OCI-LY3 (cell line): Measurements from ENCODE around the gene FPGS.

Experiments
- EZH2phosphoT487 ChIP-seq: fragments of 200-600 bp; shearing (Covaris generic); IDR thresholded peaks from 2 replicates; pipeline ENCODE4 v1.6.1; 2018; ENCODE audit warnings: antibody characterized with exemption, mixed run types, low read depth
- TF ChIP-seq, protein P1 (sequence below): fragments of 200-600, 300-600 bp; sonication (generic); IDR thresholded peaks from 2 replicates; pipeline ENCODE4 v1.5.1; 2014; ENCODE audit warnings: antibody characterized with exemption, low read length, low read depth

- TF ChIP-seq, protein P1, sequence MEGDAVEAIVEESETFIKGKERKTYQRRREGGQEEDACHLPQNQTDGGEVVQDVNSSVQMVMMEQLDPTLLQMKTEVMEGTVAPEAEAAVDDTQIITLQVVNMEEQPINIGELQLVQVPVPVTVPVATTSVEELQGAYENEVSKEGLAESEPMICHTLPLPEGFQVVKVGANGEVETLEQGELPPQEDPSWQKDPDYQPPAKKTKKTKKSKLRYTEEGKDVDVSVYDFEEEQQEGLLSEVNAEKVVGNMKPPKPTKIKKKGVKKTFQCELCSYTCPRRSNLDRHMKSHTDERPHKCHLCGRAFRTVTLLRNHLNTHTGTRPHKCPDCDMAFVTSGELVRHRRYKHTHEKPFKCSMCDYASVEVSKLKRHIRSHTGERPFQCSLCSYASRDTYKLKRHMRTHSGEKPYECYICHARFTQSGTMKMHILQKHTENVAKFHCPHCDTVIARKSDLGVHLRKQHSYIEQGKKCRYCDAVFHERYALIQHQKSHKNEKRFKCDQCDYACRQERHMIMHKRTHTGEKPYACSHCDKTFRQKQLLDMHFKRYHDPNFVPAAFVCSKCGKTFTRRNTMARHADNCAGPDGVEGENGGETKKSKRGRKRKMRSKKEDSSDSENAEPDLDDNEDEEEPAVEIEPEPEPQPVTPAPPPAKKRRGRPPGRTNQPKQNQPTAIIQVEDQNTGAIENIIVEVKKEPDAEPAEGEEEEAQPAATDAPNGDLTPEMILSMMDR = no peak
- TF ChIP-seq EZH2phosphoT487 = no peak
Measured at GRCh38 chr9:127783111-127784008, 19.3 kb upstream of the FPGS start.
